ENCODE measurements around the gene TENT5A.

GRCh38 chr6:81725127-81725526 lies 27.4 kb downstream of the TENT5A start:
- TF ChIP-seq CTCF (conservative IDR thresholded peaks at IDR 0.05) (no peak), EZH2 (IDR thresholded peaks at IDR 0.05; ENCODE audit: low read depth) (no peak)

Measured in PC-9 (cell line).